ENCODE results near the gene SYCE3.

The SYCE3 gene

DNA sequence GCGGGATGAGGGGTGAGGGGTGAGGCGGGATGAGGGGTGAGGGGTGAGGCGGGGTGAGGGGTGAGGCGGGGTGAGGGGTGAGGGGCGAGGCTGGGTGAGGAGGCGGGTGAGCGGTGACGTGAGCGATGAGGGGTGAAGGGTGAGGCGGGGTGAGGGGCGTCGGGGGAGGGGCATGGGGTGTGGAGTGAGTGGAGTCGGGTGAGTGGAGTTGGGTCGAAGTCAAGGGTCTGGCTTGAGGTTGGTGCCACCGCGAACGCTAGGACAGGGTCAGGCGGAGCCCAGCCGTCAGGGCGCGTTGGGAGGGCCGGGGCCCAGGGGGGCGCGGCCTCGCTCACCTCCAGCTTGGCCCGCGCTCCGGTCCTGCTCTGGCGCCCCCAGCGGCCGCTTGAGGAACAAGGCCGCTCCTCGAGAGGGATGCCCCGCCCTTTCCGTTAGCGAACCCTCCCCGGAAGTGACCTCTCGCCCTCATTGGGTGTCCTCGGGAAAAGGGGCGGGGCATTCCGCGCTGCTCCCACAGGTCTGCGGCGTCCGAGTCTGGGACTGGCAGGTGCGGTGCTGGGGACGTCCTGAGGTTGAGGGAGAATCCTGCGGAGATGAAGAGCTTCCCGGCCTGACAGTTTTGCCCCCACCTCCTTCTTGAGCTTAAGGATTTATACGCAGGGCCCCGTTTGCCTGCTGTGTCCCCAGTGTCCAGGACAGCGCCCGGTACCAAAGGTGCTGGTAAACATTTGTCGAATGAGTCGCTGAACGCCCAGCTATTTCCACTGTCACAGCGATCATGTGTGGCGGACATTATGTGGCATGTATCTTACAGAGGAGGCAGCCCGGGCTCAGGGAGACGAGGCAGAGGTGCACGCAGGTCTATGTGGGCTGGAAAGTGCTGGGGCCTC is at the start of gene SYCE3 (continued):
- TF ChIP-seq SCRT2 (tag by site-specific recombination; IDR thresholded peaks at IDR 0.05) (peak; percentile 94), ZNF341 (tag by site-specific recombination; IDR thresholded peaks at IDR 0.05; ENCODE audit: low read depth) (peak; percentile 19; the same call in 1 of the 2 replicates), KLF9 (tag by site-specific recombination; IDR thresholded peaks at IDR 0.05; ENCODE audit: low read depth) (peak; percentile 95), ZNF701 (tag by site-specific recombination; IDR thresholded peaks at IDR 0.05) (no peak), ZNF24 (tag by site-specific recombination; IDR thresholded peaks at IDR 0.05) (no peak), ZSCAN30 (tag by site-specific recombination; IDR thresholded peaks at IDR 0.05) (no peak), ZNF555 (tag by site-specific recombination; conservative IDR thresholded peaks at IDR 0.05) (no peak), ZFP3 (tag by site-specific recombination; IDR thresholded peaks at IDR 0.05; ENCODE audit: low read depth) (no peak), KLF16 (tag by site-specific recombination; IDR thresholded peaks at IDR 0.05) (peak; percentile 96), YY2 (tag by site-specific recombination; IDR thresholded peaks at IDR 0.05) (no peak), ZNF335 (tag by site-specific recombination; conservative IDR thresholded peaks at IDR 0.05) (peak; percentile 70), ZNF501 (tag by site-specific recombination; IDR thresholded peaks at IDR 0.05) (no peak), ZNF530 (tag by site-specific recombination; IDR thresholded peaks at IDR 0.05; ENCODE audit: low read depth) (no peak), ZNF324 (tag by site-specific recombination; IDR thresholded peaks at IDR 0.05) (peak; percentile 61; the same call in 1 of the 2 replicates), ZFP69B (tag by site-specific recombination; IDR thresholded peaks at IDR 0.05) (no peak), ZNF521 (tag by site-specific recombination; IDR thresholded peaks at IDR 0.05) (no peak), ZNF843 (tag by site-specific recombination; IDR thresholded peaks at IDR 0.05) (no peak), ZBTB21 (tag by site-specific recombination; IDR thresholded peaks at IDR 0.05) (no peak), ZIC2 (tag by site-specific recombination; IDR thresholded peaks at IDR 0.05) (peak; percentile 53; the same call in 1 of the 2 replicates), SCRT1 (tag by site-specific recombination; IDR thresholded peaks at IDR 0.05; ENCODE audit: borderline replicate concordance) (peak; percentile 79; the same call in 1 of the 2 replicates), ZNF23 (tag by site-specific recombination; IDR thresholded peaks at IDR 0.05; ENCODE audit: borderline replicate concordance) (no peak)
- TF ChIP-seq, protein P1, sequence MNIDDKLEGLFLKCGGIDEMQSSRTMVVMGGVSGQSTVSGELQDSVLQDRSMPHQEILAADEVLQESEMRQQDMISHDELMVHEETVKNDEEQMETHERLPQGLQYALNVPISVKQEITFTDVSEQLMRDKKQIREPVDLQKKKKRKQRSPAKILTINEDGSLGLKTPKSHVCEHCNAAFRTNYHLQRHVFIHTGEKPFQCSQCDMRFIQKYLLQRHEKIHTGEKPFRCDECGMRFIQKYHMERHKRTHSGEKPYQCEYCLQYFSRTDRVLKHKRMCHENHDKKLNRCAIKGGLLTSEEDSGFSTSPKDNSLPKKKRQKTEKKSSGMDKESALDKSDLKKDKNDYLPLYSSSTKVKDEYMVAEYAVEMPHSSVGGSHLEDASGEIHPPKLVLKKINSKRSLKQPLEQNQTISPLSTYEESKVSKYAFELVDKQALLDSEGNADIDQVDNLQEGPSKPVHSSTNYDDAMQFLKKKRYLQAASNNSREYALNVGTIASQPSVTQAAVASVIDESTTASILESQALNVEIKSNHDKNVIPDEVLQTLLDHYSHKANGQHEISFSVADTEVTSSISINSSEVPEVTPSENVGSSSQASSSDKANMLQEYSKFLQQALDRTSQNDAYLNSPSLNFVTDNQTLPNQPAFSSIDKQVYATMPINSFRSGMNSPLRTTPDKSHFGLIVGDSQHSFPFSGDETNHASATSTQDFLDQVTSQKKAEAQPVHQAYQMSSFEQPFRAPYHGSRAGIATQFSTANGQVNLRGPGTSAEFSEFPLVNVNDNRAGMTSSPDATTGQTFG (tag by site-specific recombination; IDR thresholded peaks at IDR 0.05; ENCODE audit: borderline replicate concordance), result no peak
- TF ChIP-seq, protein P2, sequence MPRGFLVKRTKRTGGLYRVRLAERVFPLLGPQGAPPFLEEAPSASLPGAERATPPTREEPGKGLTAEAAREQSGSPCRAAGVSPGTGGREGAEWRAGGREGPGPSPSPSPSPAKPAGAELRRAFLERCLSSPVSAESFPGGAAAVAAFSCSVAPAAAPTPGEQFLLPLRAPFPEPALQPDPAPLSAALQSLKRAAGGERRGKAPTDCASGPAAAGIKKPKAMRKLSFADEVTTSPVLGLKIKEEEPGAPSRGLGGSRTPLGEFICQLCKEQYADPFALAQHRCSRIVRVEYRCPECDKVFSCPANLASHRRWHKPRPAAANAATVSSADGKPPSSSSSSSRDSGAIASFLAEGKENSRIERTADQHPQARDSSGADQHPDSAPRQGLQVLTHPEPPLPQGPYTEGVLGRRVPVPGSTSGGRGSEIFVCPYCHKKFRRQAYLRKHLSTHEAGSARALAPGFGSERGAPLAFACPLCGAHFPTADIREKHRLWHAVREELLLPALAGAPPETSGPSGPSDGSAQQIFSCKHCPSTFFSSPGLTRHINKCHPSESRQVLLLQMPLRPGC (tag by site-specific recombination; IDR thresholded peaks at IDR 0.05), result peak; percentile 55
- TF ChIP-seq, protein P3, sequence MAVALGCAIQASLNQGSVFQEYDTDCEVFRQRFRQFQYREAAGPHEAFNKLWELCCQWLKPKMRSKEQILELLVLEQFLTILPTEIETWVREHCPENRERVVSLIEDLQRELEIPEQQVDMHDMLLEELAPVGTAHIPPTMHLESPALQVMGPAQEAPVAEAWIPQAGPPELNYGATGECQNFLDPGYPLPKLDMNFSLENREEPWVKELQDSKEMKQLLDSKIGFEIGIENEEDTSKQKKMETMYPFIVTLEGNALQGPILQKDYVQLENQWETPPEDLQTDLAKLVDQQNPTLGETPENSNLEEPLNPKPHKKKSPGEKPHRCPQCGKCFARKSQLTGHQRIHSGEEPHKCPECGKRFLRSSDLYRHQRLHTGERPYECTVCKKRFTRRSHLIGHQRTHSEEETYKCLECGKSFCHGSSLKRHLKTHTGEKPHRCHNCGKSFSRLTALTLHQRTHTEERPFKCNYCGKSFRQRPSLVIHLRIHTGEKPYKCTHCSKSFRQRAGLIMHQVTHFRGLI (tag by site-specific recombination; IDR thresholded peaks at IDR 0.05), result peak; percentile 75
- TF ChIP-seq, protein P4, sequence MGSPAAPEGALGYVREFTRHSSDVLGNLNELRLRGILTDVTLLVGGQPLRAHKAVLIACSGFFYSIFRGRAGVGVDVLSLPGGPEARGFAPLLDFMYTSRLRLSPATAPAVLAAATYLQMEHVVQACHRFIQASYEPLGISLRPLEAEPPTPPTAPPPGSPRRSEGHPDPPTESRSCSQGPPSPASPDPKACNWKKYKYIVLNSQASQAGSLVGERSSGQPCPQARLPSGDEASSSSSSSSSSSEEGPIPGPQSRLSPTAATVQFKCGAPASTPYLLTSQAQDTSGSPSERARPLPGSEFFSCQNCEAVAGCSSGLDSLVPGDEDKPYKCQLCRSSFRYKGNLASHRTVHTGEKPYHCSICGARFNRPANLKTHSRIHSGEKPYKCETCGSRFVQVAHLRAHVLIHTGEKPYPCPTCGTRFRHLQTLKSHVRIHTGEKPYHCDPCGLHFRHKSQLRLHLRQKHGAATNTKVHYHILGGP (tag by site-specific recombination; IDR thresholded peaks at IDR 0.05), result no peak
- TF ChIP-seq, protein P5, sequence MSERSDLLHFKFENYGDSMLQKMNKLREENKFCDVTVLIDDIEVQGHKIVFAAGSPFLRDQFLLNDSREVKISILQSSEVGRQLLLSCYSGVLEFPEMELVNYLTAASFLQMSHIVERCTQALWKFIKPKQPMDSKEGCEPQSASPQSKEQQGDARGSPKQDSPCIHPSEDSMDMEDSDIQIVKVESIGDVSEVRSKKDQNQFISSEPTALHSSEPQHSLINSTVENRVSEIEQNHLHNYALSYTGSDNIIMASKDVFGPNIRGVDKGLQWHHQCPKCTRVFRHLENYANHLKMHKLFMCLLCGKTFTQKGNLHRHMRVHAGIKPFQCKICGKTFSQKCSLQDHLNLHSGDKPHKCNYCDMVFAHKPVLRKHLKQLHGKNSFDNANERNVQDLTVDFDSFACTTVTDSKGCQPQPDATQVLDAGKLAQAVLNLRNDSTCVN (tag by site-specific recombination; optimal IDR thresholded peaks at IDR 0.05), result peak; percentile 79
- TF ChIP-seq, protein P6, sequence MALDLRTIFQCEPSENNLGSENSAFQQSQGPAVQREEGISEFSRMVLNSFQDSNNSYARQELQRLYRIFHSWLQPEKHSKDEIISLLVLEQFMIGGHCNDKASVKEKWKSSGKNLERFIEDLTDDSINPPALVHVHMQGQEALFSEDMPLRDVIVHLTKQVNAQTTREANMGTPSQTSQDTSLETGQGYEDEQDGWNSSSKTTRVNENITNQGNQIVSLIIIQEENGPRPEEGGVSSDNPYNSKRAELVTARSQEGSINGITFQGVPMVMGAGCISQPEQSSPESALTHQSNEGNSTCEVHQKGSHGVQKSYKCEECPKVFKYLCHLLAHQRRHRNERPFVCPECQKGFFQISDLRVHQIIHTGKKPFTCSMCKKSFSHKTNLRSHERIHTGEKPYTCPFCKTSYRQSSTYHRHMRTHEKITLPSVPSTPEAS (tag by site-specific recombination; IDR thresholded peaks at IDR 0.05), result no peak
- TF ChIP-seq, protein P7, sequence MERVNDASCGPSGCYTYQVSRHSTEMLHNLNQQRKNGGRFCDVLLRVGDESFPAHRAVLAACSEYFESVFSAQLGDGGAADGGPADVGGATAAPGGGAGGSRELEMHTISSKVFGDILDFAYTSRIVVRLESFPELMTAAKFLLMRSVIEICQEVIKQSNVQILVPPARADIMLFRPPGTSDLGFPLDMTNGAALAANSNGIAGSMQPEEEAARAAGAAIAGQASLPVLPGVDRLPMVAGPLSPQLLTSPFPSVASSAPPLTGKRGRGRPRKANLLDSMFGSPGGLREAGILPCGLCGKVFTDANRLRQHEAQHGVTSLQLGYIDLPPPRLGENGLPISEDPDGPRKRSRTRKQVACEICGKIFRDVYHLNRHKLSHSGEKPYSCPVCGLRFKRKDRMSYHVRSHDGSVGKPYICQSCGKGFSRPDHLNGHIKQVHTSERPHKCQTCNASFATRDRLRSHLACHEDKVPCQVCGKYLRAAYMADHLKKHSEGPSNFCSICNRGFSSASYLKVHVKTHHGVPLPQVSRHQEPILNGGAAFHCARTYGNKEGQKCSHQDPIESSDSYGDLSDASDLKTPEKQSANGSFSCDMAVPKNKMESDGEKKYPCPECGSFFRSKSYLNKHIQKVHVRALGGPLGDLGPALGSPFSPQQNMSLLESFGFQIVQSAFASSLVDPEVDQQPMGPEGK (tag by site-specific recombination; IDR thresholded peaks at IDR 0.05), result peak; percentile 86
